HG03575 (cell line): ENCODE data around the gene BLOC1S1.

Experiments used
- ATAC-seq: cut with Tn5 transposase; IDR thresholded peaks from one replicate; pipeline ENCODE4 v1.9.1; 2021; ENCODE audit not compliant: unreplicated experiment, insufficient number of reproducible peaks, low FRiP score; ENCODE audit errors: extremely low read depth

BLOC1S1 gene

GRCh38 chr12:55715833-55716581 is at the start of gene BLOC1S1:
Gene BLOC1S1, plus strand, starts transcription at chr12:55716046. Its CDS starts 6 bp downstream, at chr12:55716052.
- no peak for ATAC-seq

DNA sequence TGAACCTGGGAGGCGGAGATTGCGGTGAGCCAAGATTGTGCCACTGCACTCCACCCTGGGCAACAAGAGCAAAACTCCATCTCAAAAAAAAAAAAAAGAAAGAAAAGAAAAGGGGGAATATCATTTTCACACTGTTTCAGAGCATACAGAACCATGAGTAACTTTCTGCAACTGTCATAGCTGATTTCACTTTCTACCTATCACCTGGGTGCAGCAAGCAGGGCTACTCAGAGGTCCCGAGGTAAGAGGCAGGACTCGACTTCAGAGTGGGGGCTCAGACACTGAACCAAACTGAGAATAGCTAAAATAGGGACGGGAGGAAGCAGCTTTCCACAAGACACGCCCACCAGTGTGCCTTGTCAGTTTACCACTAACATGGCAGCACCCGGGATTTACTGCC is 49.3 kb upstream of the BLOC1S1 start:
- ATAC-seq, result no peak

- no peak for ATAC-seq
These were observed 45.6 kb upstream of the BLOC1S1 start for GRCh38 chr12:55670276-55670675.

DNA sequence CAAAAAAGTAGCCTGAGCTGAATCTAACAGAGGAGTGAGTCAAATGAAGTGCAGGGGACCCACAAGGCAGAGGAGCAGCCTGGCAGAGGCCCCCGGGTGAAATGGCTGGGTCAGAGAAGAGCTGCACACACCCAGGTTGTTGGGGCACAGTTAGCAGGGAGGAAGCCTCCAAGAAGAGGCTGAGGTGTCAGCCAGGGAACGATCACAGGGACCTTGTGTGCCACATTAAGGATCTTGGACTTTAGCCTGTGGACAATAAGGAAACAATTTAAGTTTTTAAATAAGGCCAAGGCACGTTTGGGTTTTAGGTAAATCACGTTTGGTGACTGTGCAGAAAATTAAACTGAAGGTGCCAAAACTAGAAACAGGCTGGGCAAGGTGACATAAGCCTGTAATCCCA is 44.1 kb upstream of the BLOC1S1 start:
- no peak for ATAC-seq

DNA sequence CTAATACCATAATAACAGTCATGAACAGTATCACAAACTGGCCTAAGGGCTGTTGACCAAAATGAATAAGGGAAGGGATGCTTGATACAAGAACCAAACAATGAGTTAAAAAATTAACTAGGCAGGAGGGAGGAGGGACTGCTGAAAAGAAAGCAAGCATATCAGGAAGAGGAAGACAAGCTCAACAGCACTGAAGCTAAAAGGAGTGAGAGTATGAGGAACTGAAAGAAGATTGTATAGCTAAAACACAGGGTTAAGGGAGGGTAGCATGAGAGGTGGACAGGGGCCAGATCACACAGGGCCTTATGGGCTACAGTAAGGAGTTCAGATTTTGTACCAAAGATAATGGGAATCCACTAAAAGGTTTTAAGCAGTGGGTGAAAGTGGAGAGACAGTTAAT is 42.2 kb upstream of the BLOC1S1 start:
- ATAC-seq, result peak; percentile 97

GRCh38 chr12:55675666-55676065 is 40.2 kb upstream of the BLOC1S1 start:
- no peak for ATAC-seq

GRCh38 chr12:55676707-55677106 is 39.1 kb upstream of the BLOC1S1 start:
- ATAC-seq, result no peak

DNA sequence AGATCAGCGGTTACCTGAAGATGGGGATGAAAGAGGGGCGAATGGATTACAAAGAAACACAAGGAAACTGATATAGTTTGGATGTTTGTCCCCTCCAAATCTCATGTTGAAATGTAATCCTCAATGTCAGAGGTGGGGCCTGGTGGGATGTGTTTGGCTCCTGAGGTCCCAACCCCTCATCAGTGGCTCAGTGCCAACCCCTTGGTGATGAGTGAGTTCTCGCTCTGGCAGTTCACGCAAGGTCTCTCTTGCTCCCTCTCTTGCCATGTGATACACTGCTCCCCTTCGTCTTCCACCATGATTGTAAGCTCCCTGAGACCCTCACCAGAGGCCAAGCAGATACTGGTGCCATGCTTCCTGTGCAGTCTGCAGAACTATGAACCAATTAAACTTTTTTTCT is 36.2 kb upstream of the BLOC1S1 start:
- ATAC-seq, result no peak

DNA sequence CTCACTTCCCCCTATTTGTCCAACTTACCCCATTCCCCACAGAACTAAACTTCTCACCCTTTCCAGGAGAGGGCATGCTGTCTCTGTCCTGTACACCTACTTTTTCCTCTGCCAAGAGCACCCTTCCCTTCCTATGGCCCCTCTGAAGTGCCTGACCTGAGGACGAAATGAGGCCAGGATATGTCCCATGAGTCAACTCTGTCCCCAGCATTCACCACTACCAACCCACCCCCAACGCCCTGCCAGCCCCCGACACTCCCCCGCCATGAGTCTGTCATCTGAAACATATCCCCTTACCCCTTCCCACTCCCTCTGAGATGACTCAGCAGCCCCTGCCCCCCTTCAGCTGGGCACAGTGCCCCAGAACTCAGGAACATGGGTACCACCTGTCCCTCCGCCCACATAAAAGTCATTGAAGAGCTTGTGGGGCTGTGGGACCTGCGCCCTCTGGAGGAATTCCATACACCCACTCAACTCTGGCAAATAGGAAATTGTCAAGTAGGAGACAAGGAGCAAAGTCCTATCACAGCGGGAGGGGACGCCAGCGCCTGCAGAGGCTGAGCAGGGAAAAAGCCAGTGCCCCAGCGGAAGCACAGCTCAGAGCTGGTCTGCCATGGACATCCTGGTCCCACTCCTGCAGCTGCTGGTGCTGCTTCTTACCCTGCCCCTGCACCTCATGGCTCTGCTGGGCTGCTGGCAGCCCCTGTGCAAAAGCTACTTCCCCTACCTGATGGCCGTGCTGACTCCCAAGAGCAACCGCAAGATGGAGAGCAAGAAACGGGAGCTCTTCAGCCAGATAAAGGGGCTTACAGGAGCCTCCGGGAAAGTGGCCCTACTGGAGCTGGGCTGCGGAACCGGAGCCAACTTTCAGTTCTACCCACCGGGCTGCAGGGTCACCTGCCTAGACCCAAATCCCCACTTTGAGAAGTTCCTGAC is 34.4 kb upstream of the BLOC1S1 start:
- ATAC-seq, result no peak

DNA sequence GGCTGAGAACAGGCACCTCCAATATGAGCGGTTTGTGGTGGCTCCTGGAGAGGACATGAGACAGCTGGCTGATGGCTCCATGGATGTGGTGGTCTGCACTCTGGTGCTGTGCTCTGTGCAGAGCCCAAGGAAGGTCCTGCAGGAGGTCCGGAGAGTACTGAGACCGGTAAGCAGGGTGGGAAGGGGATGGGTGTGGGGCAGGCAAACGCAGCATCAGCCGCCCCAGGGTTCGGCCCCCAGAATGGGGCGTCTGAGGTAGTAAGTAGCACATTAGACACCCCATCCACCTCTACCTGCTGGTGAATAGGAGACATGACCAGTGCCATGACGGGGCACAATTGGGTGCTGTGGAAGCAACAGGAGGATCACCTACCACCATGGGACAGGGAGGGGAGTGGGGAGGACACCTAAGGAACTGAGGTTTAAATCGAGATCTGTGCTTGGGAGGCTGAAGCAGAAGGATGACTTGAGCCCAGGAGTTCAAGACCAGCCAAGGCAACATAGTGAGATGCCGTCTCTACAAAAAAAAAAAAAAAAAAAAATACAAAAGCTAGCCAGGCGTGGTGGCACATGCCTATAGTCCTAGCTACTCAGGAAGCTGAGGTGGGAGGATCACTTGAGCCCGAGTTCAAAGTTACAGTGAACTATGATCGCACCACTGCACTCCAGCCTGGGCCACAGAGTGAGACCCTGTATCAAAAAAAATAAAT is 33.6 kb upstream of the BLOC1S1 start:
- ATAC-seq, result no peak

- ATAC-seq, result no peak
These were observed 32.2 kb upstream of the BLOC1S1 start for GRCh38 chr12:55683676-55684075.

- ATAC-seq, result no peak
These were observed 31.0 kb upstream of the BLOC1S1 start for GRCh38 chr12:55684761-55685370.

DNA sequence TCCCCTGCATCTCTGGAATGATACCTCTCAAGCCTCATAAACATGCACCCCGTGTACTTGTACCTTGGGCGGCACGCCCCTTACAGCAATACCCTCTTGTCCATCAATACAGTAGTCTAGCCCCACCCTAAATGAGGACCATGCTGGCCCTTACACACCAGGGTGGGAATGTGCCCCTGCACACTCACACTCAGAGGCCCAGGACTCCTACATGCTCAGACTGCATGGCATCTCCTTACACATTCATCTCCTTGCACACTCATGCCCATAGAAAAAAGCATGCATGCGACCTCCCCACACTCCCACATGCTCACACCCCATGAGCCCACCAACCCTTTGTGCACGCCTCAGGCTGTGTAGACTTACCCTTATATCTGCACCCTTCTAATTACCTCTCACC is 30.2 kb upstream of the BLOC1S1 start:
- ATAC-seq, result no peak

DNA sequence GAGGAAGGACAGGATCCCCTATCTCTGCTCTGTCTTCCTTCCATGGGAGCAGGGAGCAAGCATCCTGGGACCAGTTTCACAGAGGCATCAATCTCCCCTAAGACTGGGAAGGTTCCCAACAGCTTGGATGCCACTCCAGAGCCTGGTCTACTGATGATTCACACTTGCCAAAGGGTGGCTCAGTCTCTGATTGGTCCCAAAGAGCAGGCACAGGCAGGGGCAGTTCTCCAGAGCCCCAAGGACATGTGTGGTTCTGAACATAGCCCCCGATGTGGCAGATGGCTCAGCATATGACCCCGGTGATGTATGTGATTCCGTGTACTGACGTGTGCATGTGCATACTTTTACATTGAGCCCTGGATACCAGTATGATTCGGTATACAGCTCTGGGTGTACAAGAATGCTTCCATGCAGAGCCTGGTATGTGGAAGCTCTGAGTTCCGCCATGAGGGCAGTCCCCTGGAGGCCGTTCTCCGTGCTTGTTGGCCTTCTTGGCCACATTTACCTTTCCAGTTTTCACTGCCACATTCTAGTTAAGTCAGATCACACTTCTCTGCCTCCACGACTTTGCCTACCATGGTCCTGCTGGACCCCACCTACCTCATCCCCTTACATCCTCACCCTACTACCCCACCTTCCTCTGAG is 29.4 kb upstream of the BLOC1S1 start:
- ATAC-seq, result no peak

DNA sequence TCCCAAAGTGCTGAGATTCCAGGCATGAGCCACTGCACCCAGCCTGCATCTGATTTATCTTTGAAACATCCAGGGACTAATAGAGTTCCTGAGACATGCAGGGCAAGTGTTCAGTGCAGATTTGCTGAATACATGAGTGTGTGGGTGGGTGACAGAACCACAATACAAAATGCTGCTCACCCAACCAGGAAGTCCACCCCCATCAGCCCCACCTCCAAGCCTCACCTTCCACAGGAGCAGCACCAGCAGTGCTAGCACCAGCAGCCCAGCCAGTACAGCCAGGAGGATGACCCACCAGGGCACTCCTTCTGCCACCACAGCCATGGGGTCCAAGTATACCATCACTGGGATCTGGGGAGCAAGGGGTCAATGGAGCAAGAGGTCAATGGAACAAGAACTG is 28.1 kb upstream of the BLOC1S1 start:
- no peak for ATAC-seq

GRCh38 chr12:55688716-55689655 is 26.9 kb upstream of the BLOC1S1 start:
- no peak for ATAC-seq

- ATAC-seq, result no peak
These were observed 23.1 kb upstream of the BLOC1S1 start for GRCh38 chr12:55692631-55693322.
